Lung (tissue), 12 donors: Measurements from ENCODE around the gene STK25. TPM values are rescaled to one million over a fixed set of nuclear protein-coding genes. Genes with fewer than 3 reads are reported as not detected.

Experiments used
- ATAC-seq: fragments of 200-7000 bp; cut with Tn5 transposase; one replicate; pipeline ENCODE4 v1.9.1; 2020; ENCODE audit warnings: moderate number of reproducible peaks; ENCODE audit not compliant: insufficient read depth, low FRiP score
- DNase-seq, 3 donors: peaks; one replicate each; pipeline ENCODE4 v3.0.0-alpha.2; 2013 to 2017
- H3K27ac ChIP-seq, 2 donors: one replicate each; pipeline ENCODE4 v1.5.1; 2013; ENCODE audit warnings: mild to moderate bottlenecking in 2 of 2, moderate library complexity in 2 of 2, control low read depth in 1 of 2, inconsistent platforms in 1 of 2, low read depth in 1 of 2, low read length in 1 of 2
- H3K27me3 ChIP-seq, 3 donors: one replicate each; pipeline ENCODE4 v1.5.1; 2013; ENCODE audit warnings: low read length in 2 of 3; ENCODE audit not compliant: control insufficient read depth in 3 of 3, insufficient read depth in 3 of 3
- H3K36me3 ChIP-seq, 4 donors: one replicate each; pipeline ENCODE4 v1.5.1; 2013; ENCODE audit warnings: low read length in 4 of 4, mild to moderate bottlenecking in 1 of 4, moderate library complexity in 1 of 4; ENCODE audit not compliant: control insufficient read depth in 4 of 4, insufficient read depth in 4 of 4
- H3K4me1 ChIP-seq, 5 donors: one replicate each; pipeline ENCODE4 v1.5.1; 2013; ENCODE audit warnings: low read length in 5 of 5, mild to moderate bottlenecking in 2 of 5, moderate library complexity in 1 of 5; ENCODE audit not compliant: control insufficient read depth in 5 of 5, insufficient read depth in 5 of 5
- H3K4me3 ChIP-seq: one replicate; pipeline ENCODE4 v1.5.1; 2013; ENCODE audit warnings: mild to moderate bottlenecking, control low read depth, moderate library complexity
- H3K9ac ChIP-seq, 2 donors: one replicate each; pipeline ENCODE4 v1.5.1; 2013; ENCODE audit warnings: low read length in 2 of 2, control low read depth in 1 of 2; ENCODE audit not compliant: insufficient read depth in 1 of 2
- H3K9me3 ChIP-seq, 4 donors: one replicate each; pipeline ENCODE4 v1.5.1; 2013; ENCODE audit warnings: low read length in 3 of 4, mild to moderate bottlenecking in 1 of 4, moderate library complexity in 1 of 4; ENCODE audit not compliant: control insufficient read depth in 4 of 4, insufficient read depth in 3 of 4
- WGBS, 2 donors: extraction: QIAGEN DNeasy Blood & Tissue Kit; methylation state at CpG; one replicate each; pipeline ENCODE4 v1.1.7; 2013; 5-methylcytosine and 5-hydroxymethylcytosine counted together
- polyA plus RNA-seq, 2 donors: library from polyadenylated mRNA; stranded (reverse); fragments of 200-250 nt; gene quantifications; one replicate each; pipeline ENCODE4 v1.2.1, GENCODE V29; 2013
- total RNA-seq, 2 donors: library from RNA; depleted of rRNA in 1 of 2; stranded (reverse); fragments of >200 nt in 1 of 2; gene quantifications; one replicate each; pipeline ENCODE4 v1.2.1, GENCODE V29; 2014 to 2021
- TF ChIP-seq, protein P1 (sequence below): IDR thresholded peaks from 2 replicates; pipeline ENCODE4 v1.5.1; 2012; ENCODE audit warnings: mild to moderate bottlenecking; ENCODE audit errors: control extremely low read depth, extremely low read depth
- donor health status: control.
- donor health status: control.
- donor health status: Bipolar disorder and iron deficiency.
- donor health status: healthy.
- donor health status: DM: yes; HTN: yes; CAD: no.

STK25 gene
- total and polyA plus RNA-seq, 4 donors: 126 to 182 (median 136) TPM

DNA sequence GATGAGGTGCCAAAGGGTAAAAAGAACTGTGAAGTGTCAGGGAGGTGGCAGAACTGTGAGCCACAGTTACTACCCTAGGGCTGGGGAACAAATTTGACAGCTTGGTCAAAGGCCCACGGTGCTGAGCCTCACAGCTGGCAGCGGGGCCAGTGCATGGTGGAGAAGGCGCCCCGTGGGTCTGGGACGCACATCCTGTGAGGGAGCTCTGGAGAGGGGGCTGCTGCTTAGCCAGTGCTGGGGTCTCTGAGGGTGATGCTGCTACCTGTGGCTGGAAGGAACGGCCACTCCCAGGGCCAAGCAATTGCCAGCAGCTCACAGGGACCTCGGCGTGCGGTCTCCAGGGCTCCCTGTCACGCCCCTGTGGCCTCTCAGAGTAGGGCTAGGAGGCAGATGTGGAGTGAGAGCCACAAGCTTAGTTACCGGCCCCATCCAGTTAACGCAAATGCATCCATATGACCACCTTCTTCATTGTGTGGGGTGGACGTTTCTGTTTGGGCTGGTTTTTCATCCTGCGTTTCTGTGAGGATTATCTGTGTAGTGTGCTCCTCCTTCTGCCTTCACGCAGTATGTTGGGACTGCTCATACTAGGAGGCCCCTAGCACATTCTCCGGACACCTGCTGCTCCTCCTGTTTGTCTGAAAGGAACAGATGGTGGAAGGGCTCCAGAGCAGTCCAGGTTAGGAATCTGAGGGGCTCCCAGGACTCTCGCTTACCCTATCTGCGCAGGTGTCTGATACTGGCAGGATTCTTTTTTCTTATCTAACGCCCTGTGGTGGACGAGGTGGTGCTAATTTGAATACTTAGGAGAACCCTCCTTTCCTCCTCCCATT, 26.0 kb downstream of the STK25 start:
- TF ChIP-seq, protein P1, sequence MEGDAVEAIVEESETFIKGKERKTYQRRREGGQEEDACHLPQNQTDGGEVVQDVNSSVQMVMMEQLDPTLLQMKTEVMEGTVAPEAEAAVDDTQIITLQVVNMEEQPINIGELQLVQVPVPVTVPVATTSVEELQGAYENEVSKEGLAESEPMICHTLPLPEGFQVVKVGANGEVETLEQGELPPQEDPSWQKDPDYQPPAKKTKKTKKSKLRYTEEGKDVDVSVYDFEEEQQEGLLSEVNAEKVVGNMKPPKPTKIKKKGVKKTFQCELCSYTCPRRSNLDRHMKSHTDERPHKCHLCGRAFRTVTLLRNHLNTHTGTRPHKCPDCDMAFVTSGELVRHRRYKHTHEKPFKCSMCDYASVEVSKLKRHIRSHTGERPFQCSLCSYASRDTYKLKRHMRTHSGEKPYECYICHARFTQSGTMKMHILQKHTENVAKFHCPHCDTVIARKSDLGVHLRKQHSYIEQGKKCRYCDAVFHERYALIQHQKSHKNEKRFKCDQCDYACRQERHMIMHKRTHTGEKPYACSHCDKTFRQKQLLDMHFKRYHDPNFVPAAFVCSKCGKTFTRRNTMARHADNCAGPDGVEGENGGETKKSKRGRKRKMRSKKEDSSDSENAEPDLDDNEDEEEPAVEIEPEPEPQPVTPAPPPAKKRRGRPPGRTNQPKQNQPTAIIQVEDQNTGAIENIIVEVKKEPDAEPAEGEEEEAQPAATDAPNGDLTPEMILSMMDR: no peak
- H3K4me3 ChIP-seq: no peak overlapping the region
- no peak overlapping the region for H3K27ac ChIP-seq
- no peak for DNase-seq
- ATAC-seq: no peak
- H3K9ac ChIP-seq: no peak overlapping the region
- H3K4me1 ChIP-seq: no peaks in the 10 kb centered on the region
- H3K27me3 ChIP-seq: no peaks in the 10 kb centered on the region
- peaks cover 0 to 15% (median under 1%) of the 10 kb centered on the region in 4 donors for H3K36me3 ChIP-seq
- WGBS, 2 donors: 87 to 88% methylated on average over 20 of the region's 20 CpGs
- H3K9me3 ChIP-seq: no peaks in the 10 kb centered on the region

DNA sequence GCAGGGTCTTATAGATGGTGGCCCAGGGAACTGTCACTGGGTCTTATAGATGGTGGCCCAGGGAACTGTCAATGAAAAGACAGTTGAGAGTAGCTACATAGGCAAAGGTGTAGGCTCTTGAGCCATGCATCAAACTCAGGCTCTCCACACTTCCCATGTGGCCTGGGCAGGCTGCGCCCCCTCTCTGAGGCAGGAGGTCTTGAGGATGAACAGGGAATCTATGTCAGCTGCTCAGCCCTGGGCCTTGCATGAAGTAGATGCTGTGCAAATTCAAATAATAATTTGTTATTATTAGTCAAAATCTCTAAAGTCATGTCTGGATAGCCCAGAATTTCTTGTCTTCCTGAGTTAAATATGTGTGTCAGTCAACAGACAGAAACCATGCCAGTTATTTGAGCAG, 26.7 kb downstream of the STK25 start:
- Histone ChIP-seq H3K9ac (no peak overlapping the region), H3K9me3 (no peaks in the 10 kb centered on the region), H3K4me3 (no peak overlapping the region), H3K4me1 (no peaks in the 10 kb centered on the region), H3K27ac (no peak overlapping the region), H3K36me3 (peaks cover 0 to 15% (median 0%) of the 10 kb centered on the region in 4 donors), H3K27me3 (no peaks in the 10 kb centered on the region)
- TF ChIP-seq, protein P1: no peak
- DNase-seq: no peak
- ATAC-seq: no peak
- WGBS, 2 donors: 95 to 97% methylated on average over 1 of the region's 1 CpG

DNA sequence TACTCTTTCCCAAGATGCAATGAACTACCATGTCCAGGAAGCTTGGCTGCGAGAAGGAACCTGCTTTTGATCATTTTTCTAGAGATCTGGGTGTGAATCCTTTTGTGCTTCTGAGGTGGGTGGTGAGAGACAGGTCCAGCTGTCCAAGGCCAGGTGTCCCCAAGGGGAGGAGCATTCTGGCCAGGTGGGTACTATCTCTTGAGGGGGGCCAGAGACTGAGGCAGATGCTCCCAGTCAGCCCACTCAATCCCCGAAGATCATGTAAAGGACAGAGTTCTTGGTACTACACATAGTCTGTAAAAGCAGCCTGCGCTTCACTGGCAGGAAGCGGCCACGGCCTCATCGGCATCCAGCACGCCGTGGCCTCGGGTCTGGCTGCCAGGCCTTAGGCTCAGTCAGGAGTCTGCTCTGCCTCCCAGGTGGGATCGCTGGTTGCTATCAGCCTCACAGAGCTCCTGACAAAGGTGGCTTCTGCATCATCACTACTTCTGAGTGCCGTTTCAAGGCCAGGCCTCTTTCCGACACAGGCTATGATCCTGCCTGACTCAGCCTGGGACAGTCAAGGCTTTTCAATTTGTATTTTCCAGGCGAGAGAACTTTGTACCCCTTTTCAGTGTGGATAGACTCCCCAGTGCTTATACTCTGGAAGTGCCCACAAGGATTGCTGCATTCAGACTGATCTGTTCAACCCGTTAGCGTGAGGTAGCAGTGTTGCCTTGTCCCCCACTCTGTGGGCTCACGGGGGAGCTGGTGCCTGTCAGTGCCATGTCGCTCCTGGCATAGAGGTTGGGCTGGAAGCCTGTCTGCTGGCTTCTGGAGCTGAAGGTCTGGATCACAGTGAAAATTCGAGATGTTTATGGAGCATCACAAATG, 29.1 kb downstream of the STK25 start:
- Histone ChIP-seq H3K4me1 (no peaks in the 10 kb centered on the region), H3K27ac (no peak overlapping the region), H3K36me3 (peaks cover 0 to 13% (median 0%) of the 10 kb centered on the region in 4 donors), H3K4me3 (no peak overlapping the region), H3K27me3 (no peaks in the 10 kb centered on the region), H3K9ac (no peak overlapping the region), H3K9me3 (no peaks in the 10 kb centered on the region)
- TF ChIP-seq, protein P1: no peak
- ATAC-seq (no peak), DNase-seq (no peak)
- WGBS, 2 donors: 92 to 93% methylated on average over 18 of the region's 18 CpGs
